Upper lobe of left lung (tissue), 4 donors: ENCODE results near the gene SMG7.

Experiments
- CTCF ChIP-seq, 6 experiments: fragments of 450-650 bp in 4 of 6; fragments of 200-600 bp in 2 of 6; sonication (generic) in 2 of 6; IDR thresholded peaks; one replicate each; pipeline ENCODE4 v1.5.1; 2016 to 2019; ENCODE audit warnings: antibody characterized with exemption in 6 of 6
- POLR2A ChIP-seq, 4 donors: fragments of 450-650 bp; IDR thresholded peaks; one replicate each; pipeline ENCODE4 v1.5.1; 2016 to 2017; ENCODE audit warnings: antibody characterized with exemption in 4 of 4, mild to moderate bottlenecking in 2 of 4

- TF ChIP-seq POLR2A (IDR thresholded peaks at IDR 0.05) (no peak), CTCF (IDR thresholded peaks at IDR 0.05) (no peak)
Measured at GRCh38 chr1:183572721-183573120, 100.4 kb downstream of the SMG7 start.
